H1 (cell line): ENCODE data around the gene CLIP4. TPM values are rescaled to one million over a fixed set of nuclear protein-coding genes. Genes with fewer than 3 reads are reported as not detected.

Source experiments
- CTCF ChIA-PET: fragments of 300-600 bp; sonication (Branson Sonifier 250); formaldehyde crosslinking; loops from one replicate; lab custom pipeline; 2021; ENCODE audit not compliant: partially characterized antibody; lab: Charles Lee
- POLR2A ChIA-PET: fragments of 300-600 bp; sonication (Branson Sonifier 250); formaldehyde crosslinking; loops from one replicate; lab custom pipeline; 2021; ENCODE audit warnings: inconsistent platforms; ENCODE audit not compliant: partially characterized antibody; lab: Charles Lee
- DNase-seq, 2 experiments: peaks; one replicate each; pipeline versions ENCODE4 v3.0.0 to v3.0.0-alpha.2; 2010 to 2022; ENCODE audit warnings: low spot score in 2 of 2, low read depth in 1 of 2, mixed read lengths in 1 of 2
- FAIRE-seq: peaks from 2 replicates; lab custom pipeline; 2011; peaks lifted over from hg19 to GRCh38; lab: Jason Lieb, UNC
- H2AFZ ChIP-seq: 2 replicates; pipeline ENCODE4 v1.8.1; 2012; ENCODE audit warnings: low read length, inconsistent platforms
- H2AK5ac ChIP-seq: 2 replicates; pipeline ENCODE4 v1.6.1; 2013; ENCODE audit warnings: low read depth, low read length
- H2BK120ac ChIP-seq: replicated peaks from 2 replicates; pipeline ENCODE3; 2013; ENCODE audit warnings: low read depth, low read length, inconsistent platforms
- H2BK12ac ChIP-seq: 2 replicates; pipeline ENCODE4 v1.6.1; 2013; ENCODE audit warnings: low read depth, low read length
- H2BK15ac ChIP-seq: 2 replicates; pipeline ENCODE4 v1.6.1; 2013; ENCODE audit warnings: low read length
- H2BK20ac ChIP-seq: 2 replicates; pipeline ENCODE4 v1.6.1; 2013; ENCODE audit warnings: low read length
- H2BK5ac ChIP-seq: 2 replicates; pipeline ENCODE4 v1.6.1; 2013; ENCODE audit warnings: low read depth, low read length
- H3K14ac ChIP-seq: 2 replicates; pipeline ENCODE4 v1.6.1; 2013; ENCODE audit warnings: inconsistent platforms; ENCODE audit not compliant: insufficient read length
- H3K18ac ChIP-seq: 2 replicates; pipeline ENCODE4 v1.6.1; 2013; ENCODE audit warnings: low read length; ENCODE audit errors: extremely low read depth
- H3K23ac ChIP-seq: 2 replicates; pipeline ENCODE4 v1.6.1; 2013; ENCODE audit warnings: inconsistent platforms; ENCODE audit not compliant: insufficient read length
- H3K23me2 ChIP-seq: 2 replicates; pipeline ENCODE4 v1.6.1; 2013; ENCODE audit warnings: low read depth, low read length
- H3K27ac ChIP-seq: 2 replicates; pipeline ENCODE4 v1.6.1; 2011; ENCODE audit warnings: low read depth, low read length, inconsistent platforms
- H3K27me3 ChIP-seq, 4 experiments: replicated peaks in 1 of 4; 1 replicate in 1 of 4; 2 replicates in 3 of 4; pipeline versions ENCODE4 v1.6.1 to v1.8.1; 2011 to 2013; ENCODE audit warnings: low read length in 3 of 4, mild to moderate bottlenecking in 3 of 4, inconsistent platforms in 2 of 4, mixed read lengths in 2 of 4, moderate library complexity in 1 of 4; ENCODE audit not compliant: control insufficient read depth in 3 of 4, insufficient read depth in 3 of 4; ENCODE audit errors: extremely low read depth in 1 of 4
- H3K36me3 ChIP-seq, 4 experiments: 2 replicates each; pipeline versions ENCODE4 v1.6.1 to v1.8.1; 2011 to 2013; ENCODE audit warnings: mild to moderate bottlenecking in 4 of 4, low read length in 3 of 4, moderate library complexity in 2 of 4, control low read depth in 1 of 4, inconsistent platforms in 1 of 4; ENCODE audit not compliant: insufficient read depth in 4 of 4, control insufficient read depth in 2 of 4
- H3K4ac ChIP-seq: replicated peaks from 2 replicates; pipeline ENCODE3; 2013; ENCODE audit warnings: low read length, low read depth, mixed read lengths, inconsistent platforms; ENCODE audit not compliant: insufficient read length
- H3K4me1 ChIP-seq, 4 experiments: replicated peaks in 1 of 4; 1 replicate in 1 of 4; 2 replicates in 3 of 4; pipeline versions ENCODE4 v1.6.1 to v1.8.1; 2011 to 2013; ENCODE audit warnings: low read length in 3 of 4, inconsistent platforms in 2 of 4, mixed read lengths in 1 of 4; ENCODE audit not compliant: insufficient read depth in 4 of 4, control insufficient read depth in 3 of 4
- H3K4me2 ChIP-seq, 2 experiments: 2 replicates each; pipeline versions ENCODE4 v1.6.1 to v1.8.1; 2011 to 2013; ENCODE audit warnings: low read depth in 2 of 2, low read length in 2 of 2, control low read depth in 1 of 2, inconsistent platforms in 1 of 2, mild to moderate bottlenecking in 1 of 2; ENCODE audit not compliant: insufficient read depth in 1 of 2
- H3K4me3 ChIP-seq, 4 experiments: fragments of 200-600, 300-600 bp in 1 of 4; sonication (generic), shearing (Covaris generic), sonication (Bioruptor Twin) in 1 of 4; 2 replicates each; pipeline versions ENCODE4 v1.5.1 to v1.8.1; 2011 to 2016; ENCODE audit warnings: low read length in 4 of 4, low read depth in 3 of 4, control low read depth in 2 of 4, inconsistent platforms in 2 of 4, mild to moderate bottlenecking in 2 of 4, mixed read lengths in 1 of 4, moderate library complexity in 1 of 4; ENCODE audit not compliant: insufficient read depth in 2 of 4; ENCODE audit errors: extremely low read depth in 1 of 4
- H3K56ac ChIP-seq: replicated peaks from 2 replicates; pipeline ENCODE3; 2013; ENCODE audit warnings: low read depth, mild to moderate bottlenecking, mixed read lengths, low read length, inconsistent platforms; ENCODE audit not compliant: insufficient read length
- H3K79me1 ChIP-seq: 2 replicates; pipeline ENCODE4 v1.6.1; 2013; ENCODE audit warnings: low read depth, low read length, control low read depth
- H3K79me2 ChIP-seq, 2 experiments: 2 replicates each; pipeline versions ENCODE4 v1.6.1 to v1.8.1; 2012 to 2013; ENCODE audit warnings: low read length in 2 of 2, mild to moderate bottlenecking in 2 of 2, inconsistent platforms in 1 of 2; ENCODE audit not compliant: insufficient read depth in 2 of 2, control insufficient read depth in 1 of 2
- H3K9ac ChIP-seq, 4 experiments: replicated peaks in 1 of 4; 1 replicate in 1 of 4; 2 replicates in 3 of 4; pipeline versions ENCODE4 v1.6.1 to v1.8.1; 2011 to 2013; ENCODE audit warnings: low read depth in 3 of 4, low read length in 3 of 4, control low read depth in 2 of 4, mild to moderate bottlenecking in 2 of 4, moderate library complexity in 2 of 4, inconsistent platforms in 1 of 4; ENCODE audit errors: extremely low read depth in 1 of 4
- H3K9me3 ChIP-seq, 2 experiments: 2 replicates each; pipeline versions ENCODE4 v1.6.1 to v1.8.1; 2012 to 2013; ENCODE audit warnings: mild to moderate bottlenecking in 2 of 2, moderate library complexity in 2 of 2, control low read depth in 1 of 2, inconsistent platforms in 1 of 2, low read depth in 1 of 2, low read length in 1 of 2, mixed read lengths in 1 of 2; ENCODE audit not compliant: insufficient read depth in 2 of 2
- H4K20me1 ChIP-seq, 2 experiments: replicated peaks in 1 of 2; 2 replicates each; pipeline versions ENCODE3 to v1.8.1; 2011 to 2013; ENCODE audit warnings: inconsistent platforms in 2 of 2, low read length in 2 of 2, mild to moderate bottlenecking in 1 of 2; ENCODE audit not compliant: insufficient read depth in 2 of 2, control insufficient read depth in 1 of 2
- H4K5ac ChIP-seq: 2 replicates; pipeline ENCODE4 v1.6.1; 2013; ENCODE audit warnings: low read length, low read depth, mixed read lengths, inconsistent platforms; ENCODE audit not compliant: insufficient read length
- H4K8ac ChIP-seq: 2 replicates; pipeline ENCODE4 v1.8.0; 2013; ENCODE audit warnings: mild to moderate bottlenecking, moderate library complexity, low read length, inconsistent platforms; ENCODE audit not compliant: insufficient read depth; ENCODE audit errors: extremely low read depth
- H4K91ac ChIP-seq: replicated peaks from 2 replicates; pipeline ENCODE3; 2013; ENCODE audit warnings: low read length, mixed read lengths, inconsistent platforms; ENCODE audit not compliant: insufficient read length
- ASH2L ChIP-seq: fragments of 200-600, 300-600 bp; sonication (generic); IDR thresholded peaks from one replicate; pipeline ENCODE4 v1.7.1; 2017; ENCODE audit warnings: low read length
- BACH1 ChIP-seq: IDR thresholded peaks from 2 replicates; pipeline ENCODE4 v1.6.1; 2012; ENCODE audit warnings: low read length, improper control_type of control experiment
- BCL11A ChIP-seq, 2 experiments: IDR thresholded peaks; one replicate each; pipeline ENCODE4 v1.6.1; 2011; ENCODE audit warnings: low read depth in 2 of 2, low read length in 2 of 2, mild to moderate bottlenecking in 2 of 2
- CTBP2 ChIP-seq: IDR thresholded peaks from 2 replicates; pipeline ENCODE4 v1.7.0; 2011; ENCODE audit warnings: borderline replicate concordance, mild to moderate bottlenecking, moderate library complexity, mixed read lengths, low read length; ENCODE audit not compliant: insufficient read depth, insufficient read length
- EZH2 ChIP-seq: fragments of 200-600 bp; sonication (generic); IDR thresholded peaks from 2 replicates; pipeline ENCODE4 v1.7.1; 2012; ENCODE audit warnings: low read depth, mild to moderate bottlenecking, moderate library complexity, low read length, inconsistent platforms; ENCODE audit not compliant: severe bottlenecking
- JUND ChIP-seq: IDR thresholded peaks from 2 replicates; pipeline ENCODE4 v1.6.1; 2011; ENCODE audit warnings: mild to moderate bottlenecking, improper control_type of control experiment, low read length
- PHF8 ChIP-seq: fragments of 200-600 bp; sonication (generic); conservative IDR thresholded peaks from 2 replicates; pipeline ENCODE4 v1.7.1; 2012; ENCODE audit warnings: low read depth, mild to moderate bottlenecking, inconsistent platforms, low read length, moderate library complexity
- RBBP5 ChIP-seq: IDR thresholded peaks from 2 replicates; pipeline ENCODE4 v1.7.1; 2012; ENCODE audit warnings: low read depth, mild to moderate bottlenecking, inconsistent platforms, low read length, moderate library complexity, borderline replicate concordance
- RFX5 ChIP-seq: IDR thresholded peaks from 2 replicates; pipeline ENCODE4 v1.6.1; 2011; ENCODE audit warnings: low read depth, low read length, improper control_type of control experiment, borderline replicate concordance
- SP1 ChIP-seq: IDR thresholded peaks from 2 replicates; pipeline ENCODE4 v1.6.1; 2011; ENCODE audit warnings: low read depth, low read length
- YY1 ChIP-seq: IDR thresholded peaks from 2 replicates; pipeline ENCODE4 v1.6.1; 2011; ENCODE audit warnings: low read depth, mild to moderate bottlenecking, low read length
- ZNF274 ChIP-seq: IDR thresholded peaks from 2 replicates; pipeline ENCODE4 v1.7.0; 2012; ENCODE audit warnings: low read length, borderline replicate concordance; ENCODE audit errors: extremely low read depth
- WGBS, 2 experiments: shearing (Covaris generic) in 1 of 2; methylation state at CpG; one replicate each; pipeline versions ENCODE4 v1.1.6 to v1.1.7; 2013 to 2015; ENCODE audit warnings: low lambda C conversion rate in 2 of 2, mixed read lengths in 2 of 2, inconsistent platforms in 1 of 2, low coverage in 1 of 2, missing lambda C conversion rate in 1 of 2; ENCODE audit not compliant: insufficient replicate concordance in 2 of 2, insufficient coverage in 1 of 2, insufficient read length in 1 of 2; ENCODE audit errors: extremely low coverage in 1 of 2, missing lambda C conversion rate in 1 of 2; 5-methylcytosine and 5-hydroxymethylcytosine counted together
- polyA plus RNA-seq, 7 experiments: library from polyadenylated mRNA; depleted of rRNA in 3 of 7; stranded (reverse) in 5 of 7; unstranded in 2 of 7; fragments of >200 nt in 5 of 7; fragments of 200-250 nt in 2 of 7; gene quantifications; 1 replicate in 5 of 7; 2 replicates in 1 of 7; 4 replicates in 1 of 7; pipeline versions ENCODE4 v1.2.1 to v1.2.3, GENCODE V29; 2011 to 2013; ENCODE audit warnings: missing spikeins in 2 of 7, mixed read lengths in 2 of 7
- total RNA-seq: library from RNA; stranded (reverse); fragmentation: NEBNext Ultra II Directional; extraction: Animal tissue kit (Norgen Biotek cat#: 25700); gene quantifications from 2 replicates; pipeline ENCODE4 v1.2.1, GENCODE V29; 2021

Gene CLIP4
- total and polyA plus RNA-seq, 2 of the 8 experiments (the other 6 are each of a cell fraction or from before 2014, with no cell fraction given) = 0.08 to 0.09 TPM

- no peak overlapping the region for H2AFZ ChIP-seq
- no peak for TF ChIP-seq ZNF274
- TF ChIP-seq JUND = no peak
- TF ChIP-seq CTBP2 = no peak
- no peak for TF ChIP-seq RBBP5
- TF ChIP-seq ASH2L = no peak
- no peak for TF ChIP-seq SP1
- no peak for TF ChIP-seq BACH1
- TF ChIP-seq RFX5 = no peak
- no peak for TF ChIP-seq PHF8
- TF ChIP-seq BCL11A (IDR thresholded peaks at IDR 0.05; ENCODE audit: low read depth in 2 of 2, low read length in 2 of 2) = no peak
- no peak for TF ChIP-seq YY1
- TF ChIP-seq EZH2 = no peak
- no peak overlapping the region for H3K23ac ChIP-seq
- no peaks in the 10 kb centered on the region; a peak in 1 of 7 replicates for H3K4me1 ChIP-seq
- no peak overlapping the region for H3K9ac ChIP-seq
- no peak overlapping the region for H4K5ac ChIP-seq
- no peak overlapping the region for H3K18ac ChIP-seq
- H2BK15ac ChIP-seq = no peak overlapping the region
- no peak overlapping the region for H3K27ac ChIP-seq
- no peak overlapping the region for H3K56ac ChIP-seq
- no peaks in the 10 kb centered on the region for H3K79me2 ChIP-seq
- DNase-seq (no peak), FAIRE-seq (no peak)
- H4K20me1 ChIP-seq = no peaks in the 10 kb centered on the region
- no peak overlapping the region for H3K4ac ChIP-seq
- H3K36me3 ChIP-seq = no peaks in the 10 kb centered on the region
- no peaks in the 10 kb centered on the region for H3K27me3 ChIP-seq
- no peak overlapping the region for H3K4me3 ChIP-seq
- no peak overlapping the region for H2AK5ac ChIP-seq
- H2BK120ac ChIP-seq = no peak overlapping the region
- no peak overlapping the region for H2BK20ac ChIP-seq
- no peak overlapping the region for H4K8ac ChIP-seq
- H3K79me1 ChIP-seq = no peaks in the 10 kb centered on the region
- WGBS, 2 experiments = 91% methylated on average over 3 of the region's 3 CpGs; no CpG with 5 or more reads in 1 of the 2 experiments
- no peaks in the 10 kb centered on the region for H3K23me2 ChIP-seq
- no peak overlapping the region for H3K14ac ChIP-seq
- CTCF ChIA-PET = no interaction called here
- H3K4me2 ChIP-seq = no peak overlapping the region
- no peak overlapping the region for H2BK12ac ChIP-seq
- H4K91ac ChIP-seq = no peak overlapping the region
- POLR2A ChIA-PET = no interaction called here
- H3K9me3 ChIP-seq = no peaks in the 10 kb centered on the region
- no peak overlapping the region for H2BK5ac ChIP-seq
These were observed 31.0 kb downstream of the CLIP4 start for GRCh38 chr2:29146197-29146596.
